ENCODE measurements around the gene KCNH1.

Gene KCNH1

DNA sequence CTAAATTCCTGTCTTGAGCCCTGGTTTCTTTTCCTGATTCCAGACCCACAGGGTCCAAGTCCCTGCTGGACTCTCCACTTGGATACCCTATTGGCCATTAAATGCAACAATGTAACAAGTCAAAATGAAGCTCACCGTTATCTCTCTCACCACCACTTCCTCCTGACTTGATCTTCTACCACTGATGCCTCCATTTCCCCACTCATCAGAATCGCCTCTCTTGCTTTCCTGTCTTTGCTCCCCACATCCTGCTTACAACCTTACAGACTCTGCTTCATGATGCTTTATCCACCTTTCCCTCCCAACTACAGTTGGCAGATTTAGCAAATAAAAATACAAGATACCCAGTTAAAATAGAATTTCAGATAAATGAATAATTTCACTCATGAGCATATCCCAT, 343.8 kb downstream of the KCNH1 start:
- Histone ChIP-seq H3K4me3 (replicated peaks; ENCODE audit: low read depth, low read length) (no peak overlapping the region), H3K27me3 (replicated peaks; ENCODE audit: control insufficient read depth, insufficient read depth, low read length) (peaks cover 1% of the 10 kb centered on the region; the same call in 1 of the 2 replicates), H3K36me3 (ENCODE audit: control insufficient read depth, insufficient read depth, low read length) (no peaks in the 10 kb centered on the region)
- no peak for DNase-seq (ENCODE audit: extremely low read depth, insufficient read length)
- TF ChIP-seq CTCF (IDR thresholded peaks at IDR 0.05; ENCODE audit: insufficient read depth, low read length, poor library complexity, severe bottlenecking): no peak

- H3K4me3 ChIP-seq (replicated peaks; ENCODE audit: low read depth, low read length): no peak overlapping the region
- no peaks in the 10 kb centered on the region for H3K36me3 ChIP-seq (ENCODE audit: control insufficient read depth, insufficient read depth, low read length)
- no peak for TF ChIP-seq CTCF (IDR thresholded peaks at IDR 0.05; ENCODE audit: insufficient read depth, low read length, poor library complexity, severe bottlenecking)
- H3K27me3 ChIP-seq (replicated peaks; ENCODE audit: control insufficient read depth, insufficient read depth, low read length): peaks cover 1% of the 10 kb centered on the region; the same call in 1 of the 2 replicates
- no peak for DNase-seq (ENCODE audit: extremely low read depth, insufficient read length)
These were observed 346.1 kb downstream of the KCNH1 start for GRCh38 chr1:210787800-210788199.

GRCh38 chr1:210786546-210786945, 347.4 kb downstream of the KCNH1 start:
- no peaks in the 10 kb centered on the region for H3K36me3 ChIP-seq (ENCODE audit: control insufficient read depth, insufficient read depth, low read length)
- peaks cover 1% of the 10 kb centered on the region; the same call in 1 of the 2 replicates for H3K27me3 ChIP-seq (replicated peaks; ENCODE audit: control insufficient read depth, insufficient read depth, low read length)
- TF ChIP-seq CTCF (IDR thresholded peaks at IDR 0.05; ENCODE audit: insufficient read depth, low read length, poor library complexity, severe bottlenecking): no peak
- no peak for DNase-seq (ENCODE audit: extremely low read depth, insufficient read length)
- no peak overlapping the region for H3K4me3 ChIP-seq (replicated peaks; ENCODE audit: low read depth, low read length)

GRCh38 chr1:210783925-210784324, 350.0 kb downstream of the KCNH1 start:
- no peaks in the 10 kb centered on the region for H3K27me3 ChIP-seq (replicated peaks; ENCODE audit: control insufficient read depth, insufficient read depth, low read length)
- no peaks in the 10 kb centered on the region for H3K36me3 ChIP-seq (ENCODE audit: control insufficient read depth, insufficient read depth, low read length)
- H3K4me3 ChIP-seq (replicated peaks; ENCODE audit: low read depth, low read length): no peak overlapping the region
- no peak for DNase-seq (ENCODE audit: extremely low read depth, insufficient read length)
- TF ChIP-seq CTCF (IDR thresholded peaks at IDR 0.05; ENCODE audit: insufficient read depth, low read length, poor library complexity, severe bottlenecking): no peak

GRCh38 chr1:210781652-210782051, 352.3 kb downstream of the KCNH1 start:
- Histone ChIP-seq H3K27me3 (replicated peaks; ENCODE audit: control insufficient read depth, insufficient read depth, low read length) (no peaks in the 10 kb centered on the region), H3K36me3 (ENCODE audit: control insufficient read depth, insufficient read depth, low read length) (no peaks in the 10 kb centered on the region), H3K4me3 (replicated peaks; ENCODE audit: low read depth, low read length) (no peak overlapping the region)
- DNase-seq (ENCODE audit: extremely low read depth, insufficient read length): no peak
- TF ChIP-seq CTCF (IDR thresholded peaks at IDR 0.05; ENCODE audit: insufficient read depth, low read length, poor library complexity, severe bottlenecking): no peak

- no peak for TF ChIP-seq CTCF (IDR thresholded peaks at IDR 0.05; ENCODE audit: insufficient read depth, low read length, poor library complexity, severe bottlenecking)
- DNase-seq (ENCODE audit: extremely low read depth, insufficient read length): no peak
- H3K4me3 ChIP-seq (replicated peaks; ENCODE audit: low read depth, low read length): no peak overlapping the region
- H3K36me3 ChIP-seq (ENCODE audit: control insufficient read depth, insufficient read depth, low read length): no peaks in the 10 kb centered on the region
- H3K27me3 ChIP-seq (replicated peaks; ENCODE audit: control insufficient read depth, insufficient read depth, low read length): no peaks in the 10 kb centered on the region; the same call in 1 of the 2 replicates
These were observed 354.7 kb downstream of the KCNH1 start for GRCh38 chr1:210779269-210779668.
